Central memory CD4-positive, alpha-beta T cell (primary cell): Measurements from ENCODE around the gene HDLBP.

Experiments used
- DNase-seq: peaks from one replicate; pipeline ENCODE4 v3.0.0; 2022

Gene HDLBP

GRCh38 chr2:241248897-241249296, 66.6 kb downstream of the HDLBP start:
- DNase-seq: no peak

- no peak for DNase-seq
Observed at GRCh38 chr2:241248289-241248688, 67.2 kb downstream of the HDLBP start.

- no peak for DNase-seq
Observed at GRCh38 chr2:241244368-241244767, 71.1 kb downstream of the HDLBP start.

- no peak for DNase-seq
Observed at GRCh38 chr2:241242306-241242705, 73.2 kb downstream of the HDLBP start.

GRCh38 chr2:241241669-241242068, 73.8 kb downstream of the HDLBP start:
- DNase-seq: no peak

- DNase-seq: no peak
Observed at GRCh38 chr2:241240320-241241004, 75.0 kb downstream of the HDLBP start.

- DNase-seq: no peak
Observed at GRCh38 chr2:241239552-241240202, 75.8 kb downstream of the HDLBP start.

- no peak for DNase-seq
Observed at GRCh38 chr2:241238693-241239198, 76.7 kb downstream of the HDLBP start.

GRCh38 chr2:241237949-241238371, 77.5 kb downstream of the HDLBP start:
- no peak for DNase-seq

GRCh38 chr2:241237047-241237446, 78.4 kb downstream of the HDLBP start:
- no peak for DNase-seq

- no peak for DNase-seq
Observed at GRCh38 chr2:241235859-241236593, 79.4 kb downstream of the HDLBP start.

GRCh38 chr2:241234962-241235740, 80.3 kb downstream of the HDLBP start:
- no peak for DNase-seq

GRCh38 chr2:241234066-241234790, 81.2 kb downstream of the HDLBP start:
- no peak for DNase-seq

- no peak for DNase-seq
Observed at GRCh38 chr2:241232736-241233575, 82.5 kb downstream of the HDLBP start.

GRCh38 chr2:241230435-241230834, 85.0 kb downstream of the HDLBP start:
- no peak for DNase-seq

GRCh38 chr2:241229563-241230401, 85.7 kb downstream of the HDLBP start:
- DNase-seq: no peak

- DNase-seq: no peak
Observed at GRCh38 chr2:241228860-241229516, 86.5 kb downstream of the HDLBP start.

GRCh38 chr2:241228081-241228859, 87.2 kb downstream of the HDLBP start:
- no peak for DNase-seq

- no peak for DNase-seq
Observed at GRCh38 chr2:241227594-241227993, 87.9 kb downstream of the HDLBP start.
